Measurements from ENCODE around the gene SF3B2. TPM values are rescaled to one million over a fixed set of nuclear protein-coding genes. Genes with fewer than 3 reads are reported as not detected.

SF3B2 gene
- total and polyA plus RNA-seq, 9 of the 15 experiments (the other 6 are each of a cell fraction or from before 2014, with no cell fraction given), result 58.3 to 248 (median 157) TPM

DNA sequence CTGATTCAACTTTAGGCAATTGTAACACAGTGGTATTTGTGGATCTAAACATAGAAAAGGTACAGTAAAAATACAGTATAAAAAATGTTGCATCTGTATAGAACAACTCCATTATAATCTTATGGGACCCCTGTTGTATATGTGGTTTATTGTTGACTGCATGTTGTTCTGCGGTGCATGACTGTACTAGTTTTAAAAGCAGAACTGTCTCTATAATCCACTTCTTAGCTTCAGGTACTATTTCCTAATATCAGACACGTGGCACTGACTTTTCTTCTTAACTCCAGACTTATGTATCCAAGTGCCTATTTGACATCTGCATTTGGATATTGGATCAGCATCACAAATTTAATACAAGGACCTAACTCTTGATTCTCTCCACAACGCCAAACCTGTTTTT is 59.0 kb downstream of the SF3B2 start (continued):
- TF ChIP-seq, protein P1, sequence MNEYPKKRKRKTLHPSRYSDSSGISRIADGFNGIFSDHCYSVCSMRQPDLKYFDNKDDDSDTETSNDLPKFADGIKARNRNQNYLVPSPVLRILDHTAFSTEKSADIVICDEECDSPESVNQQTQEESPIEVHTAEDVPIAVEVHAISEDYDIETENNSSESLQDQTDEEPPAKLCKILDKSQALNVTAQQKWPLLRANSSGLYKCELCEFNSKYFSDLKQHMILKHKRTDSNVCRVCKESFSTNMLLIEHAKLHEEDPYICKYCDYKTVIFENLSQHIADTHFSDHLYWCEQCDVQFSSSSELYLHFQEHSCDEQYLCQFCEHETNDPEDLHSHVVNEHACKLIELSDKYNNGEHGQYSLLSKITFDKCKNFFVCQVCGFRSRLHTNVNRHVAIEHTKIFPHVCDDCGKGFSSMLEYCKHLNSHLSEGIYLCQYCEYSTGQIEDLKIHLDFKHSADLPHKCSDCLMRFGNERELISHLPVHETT (CRISPR knock-in tag; conservative IDR thresholded peaks at IDR 0.05 in 1 of 2, IDR thresholded peaks at IDR 0.05 in 1 of 2), result no peak
- TF ChIP-seq, protein P2, sequence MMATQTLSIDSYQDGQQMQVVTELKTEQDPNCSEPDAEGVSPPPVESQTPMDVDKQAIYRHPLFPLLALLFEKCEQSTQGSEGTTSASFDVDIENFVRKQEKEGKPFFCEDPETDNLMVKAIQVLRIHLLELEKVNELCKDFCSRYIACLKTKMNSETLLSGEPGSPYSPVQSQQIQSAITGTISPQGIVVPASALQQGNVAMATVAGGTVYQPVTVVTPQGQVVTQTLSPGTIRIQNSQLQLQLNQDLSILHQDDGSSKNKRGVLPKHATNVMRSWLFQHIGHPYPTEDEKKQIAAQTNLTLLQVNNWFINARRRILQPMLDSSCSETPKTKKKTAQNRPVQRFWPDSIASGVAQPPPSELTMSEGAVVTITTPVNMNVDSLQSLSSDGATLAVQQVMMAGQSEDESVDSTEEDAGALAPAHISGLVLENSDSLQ (IDR thresholded peaks at IDR 0.05), result no peak
- no peak for TF ChIP-seq NR1H2 (CRISPR knock-in tag; IDR thresholded peaks at IDR 0.05)
- TF ChIP-seq SIRT6 (IDR thresholded peaks at IDR 0.05; ENCODE audit: low read depth, low read length), result no peak
- TF ChIP-seq ZNF57 (CRISPR knock-in tag; IDR thresholded peaks at IDR 0.05), result no peak
- TF ChIP-seq FOXJ2 (tag; IDR thresholded peaks at IDR 0.05), result no peak

DNA sequence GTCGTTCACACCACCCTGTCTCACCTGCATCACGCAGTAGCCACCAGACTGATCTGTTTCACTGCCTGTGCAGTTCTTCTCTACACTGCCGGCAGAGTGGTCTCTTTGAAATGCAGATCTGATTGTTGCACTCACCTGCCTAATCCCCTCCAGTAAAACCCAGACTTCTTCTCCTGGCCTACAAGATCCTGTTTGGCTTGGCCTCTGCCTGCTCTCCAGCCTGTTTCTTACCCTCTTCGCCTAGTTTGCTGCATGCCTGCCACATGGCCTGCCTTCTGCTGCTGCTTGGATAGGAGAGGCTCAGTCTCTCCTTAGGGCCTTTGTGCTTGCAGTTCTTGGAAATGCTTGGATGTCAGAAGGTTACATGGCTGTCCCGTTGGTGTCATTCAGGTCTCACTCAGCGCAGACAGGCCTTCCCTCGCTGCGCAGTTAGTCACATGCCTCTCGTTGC is 59.9 kb downstream of the SF3B2 start:
- Histone ChIP-seq H3K9me3 (replicated peaks; ENCODE audit: control insufficient read depth, insufficient read depth, low read depth, low read length) (no peaks in the 10 kb centered on the region), H3K79me2 (ENCODE audit: control insufficient read depth, insufficient read depth, low read length) (no peaks in the 10 kb centered on the region), H3K36me3 (ENCODE audit: control insufficient read depth, insufficient read depth, low read length) (no peaks in the 10 kb centered on the region), H3K9me1 (ENCODE audit: control insufficient read depth, insufficient read depth, low read length) (no peaks in the 10 kb centered on the region), H3K4me2 (ENCODE audit: insufficient read depth, low read length) (no peak overlapping the region), H3K4me1 (replicated peaks in 1 of 2; ENCODE audit: control insufficient read depth in 2 of 2, insufficient read depth in 2 of 2, low read length in 2 of 2) (peaks cover 9 to 18% of the 10 kb centered on the region in 2 experiments; a peak in 4 of 5 replicates), H4K20me1 (replicated peaks; ENCODE audit: control insufficient read depth, insufficient read depth, low read length) (no peaks in the 10 kb centered on the region; the same call in 1 of the 2 replicates), H3K9ac (ENCODE audit: insufficient read depth in 1 of 2, low read depth in 2 of 2, low read length in 2 of 2) (peak overlapping the region in 1 of 2 experiments; percentile 23; a peak in 1 of 4 replicates), H3K27ac (ENCODE audit: extremely low read depth, low read depth, low read length) (no peak overlapping the region), H3K27me3 (ENCODE audit: control insufficient read depth in 2 of 2, insufficient read depth in 2 of 2, low read length in 2 of 2) (no peaks in the 10 kb centered on the region), H2AFZ (ENCODE audit: low read depth, low read length) (0 out of 2 replicates have a peak overlapping the region, but pooled peaks have one; percentile 24), H3K4me3 (no peak overlapping the region)
- WGBS (ENCODE audit: insufficient coverage, low coverage, missing lambda C conversion rate), result 31% methylated on average over 9 of the region's 9 CpGs
- CTCF ChIA-PET (ENCODE audit: low intra/inter-chr PET ratio), result no interaction called here
- DNase-seq (ENCODE audit: extremely low read depth in 1 of 4, low spot score in 3 of 4), result peak in 1 of 4 experiments; percentile 56
- POLR2A ChIA-PET, result no interaction called here
- BruUV-seq (replicated peaks), result no TSS peak
- no peak for FAIRE-seq
- in situ Hi-C loops (cut with MboI) (no loop called here), intact Hi-C loops (cut with micrococcal nuclease) (no loop called here)
- peak; percentile 68 for ATAC-seq
- no peak for TF ChIP-seq NR3C1 (CRISPR knock-in tag; IDR thresholded peaks at IDR 0.05)
- no peak for TF ChIP-seq SMARCA5 (IDR thresholded peaks at IDR 0.05)
- TF ChIP-seq, protein P3, sequence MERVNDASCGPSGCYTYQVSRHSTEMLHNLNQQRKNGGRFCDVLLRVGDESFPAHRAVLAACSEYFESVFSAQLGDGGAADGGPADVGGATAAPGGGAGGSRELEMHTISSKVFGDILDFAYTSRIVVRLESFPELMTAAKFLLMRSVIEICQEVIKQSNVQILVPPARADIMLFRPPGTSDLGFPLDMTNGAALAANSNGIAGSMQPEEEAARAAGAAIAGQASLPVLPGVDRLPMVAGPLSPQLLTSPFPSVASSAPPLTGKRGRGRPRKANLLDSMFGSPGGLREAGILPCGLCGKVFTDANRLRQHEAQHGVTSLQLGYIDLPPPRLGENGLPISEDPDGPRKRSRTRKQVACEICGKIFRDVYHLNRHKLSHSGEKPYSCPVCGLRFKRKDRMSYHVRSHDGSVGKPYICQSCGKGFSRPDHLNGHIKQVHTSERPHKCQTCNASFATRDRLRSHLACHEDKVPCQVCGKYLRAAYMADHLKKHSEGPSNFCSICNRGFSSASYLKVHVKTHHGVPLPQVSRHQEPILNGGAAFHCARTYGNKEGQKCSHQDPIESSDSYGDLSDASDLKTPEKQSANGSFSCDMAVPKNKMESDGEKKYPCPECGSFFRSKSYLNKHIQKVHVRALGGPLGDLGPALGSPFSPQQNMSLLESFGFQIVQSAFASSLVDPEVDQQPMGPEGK (CRISPR knock-in tag; IDR thresholded peaks at IDR 0.05; ENCODE audit: borderline replicate concordance), result no peak
- TF ChIP-seq STAT5A (IDR thresholded peaks at IDR 0.05; ENCODE audit: borderline replicate concordance, low read length), result peak; percentile 12; the same call in 1 of the 2 replicates
- TF ChIP-seq, protein P4, sequence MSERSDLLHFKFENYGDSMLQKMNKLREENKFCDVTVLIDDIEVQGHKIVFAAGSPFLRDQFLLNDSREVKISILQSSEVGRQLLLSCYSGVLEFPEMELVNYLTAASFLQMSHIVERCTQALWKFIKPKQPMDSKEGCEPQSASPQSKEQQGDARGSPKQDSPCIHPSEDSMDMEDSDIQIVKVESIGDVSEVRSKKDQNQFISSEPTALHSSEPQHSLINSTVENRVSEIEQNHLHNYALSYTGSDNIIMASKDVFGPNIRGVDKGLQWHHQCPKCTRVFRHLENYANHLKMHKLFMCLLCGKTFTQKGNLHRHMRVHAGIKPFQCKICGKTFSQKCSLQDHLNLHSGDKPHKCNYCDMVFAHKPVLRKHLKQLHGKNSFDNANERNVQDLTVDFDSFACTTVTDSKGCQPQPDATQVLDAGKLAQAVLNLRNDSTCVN (CRISPR knock-in tag; IDR thresholded peaks at IDR 0.05), result no peak
- TF ChIP-seq EHMT2 (IDR thresholded peaks at IDR 0.05), result no peak
- no peak for TF ChIP-seq RAD21 (CRISPR knock-in tag; conservative IDR thresholded peaks at IDR 0.05 in 1 of 2, IDR thresholded peaks at IDR 0.05 in 1 of 2)
- no peak for TF ChIP-seq NFYB (IDR thresholded peaks at IDR 0.05; ENCODE audit: extremely low read depth, insufficient read length)
- no peak for TF ChIP-seq FOXA1 (IDR thresholded peaks at IDR 0.05; ENCODE audit: borderline replicate concordance)
- no peak for TF ChIP-seq SRSF9 (IDR thresholded peaks at IDR 0.05; ENCODE audit: borderline replicate concordance, low read depth, low read length)

All from K562 (cell line).